ENCODE measurements around the gene CACNA1D.
A peak's percentile ranks its signal among the peaks of the same experiment; 100 is the strongest.

The CACNA1D gene

DNA sequence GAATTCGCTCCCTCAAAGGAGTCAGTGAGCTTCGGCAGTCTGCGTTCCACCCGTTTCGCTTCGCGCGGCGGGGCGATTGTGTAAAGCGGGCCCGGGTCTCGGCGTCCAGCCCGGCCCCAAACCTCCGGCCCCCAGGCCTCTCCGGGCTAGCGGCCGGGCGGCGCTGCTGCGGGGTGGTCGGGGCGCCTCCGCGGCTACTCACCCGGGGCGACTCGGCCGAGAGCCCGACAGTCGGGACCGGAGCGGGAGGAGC lies 351.4 kb downstream of the CACNA1D start:
- peak overlapping the region; percentile 83 for H3K4me3 ChIP-seq
- no peak for DNase-seq (ENCODE audit: low spot score)
- H3K27ac ChIP-seq, result peak overlapping the region; percentile 3 to 34
- TF ChIP-seq CTCF (IDR thresholded peaks at IDR 0.05), result no peak

DNA sequence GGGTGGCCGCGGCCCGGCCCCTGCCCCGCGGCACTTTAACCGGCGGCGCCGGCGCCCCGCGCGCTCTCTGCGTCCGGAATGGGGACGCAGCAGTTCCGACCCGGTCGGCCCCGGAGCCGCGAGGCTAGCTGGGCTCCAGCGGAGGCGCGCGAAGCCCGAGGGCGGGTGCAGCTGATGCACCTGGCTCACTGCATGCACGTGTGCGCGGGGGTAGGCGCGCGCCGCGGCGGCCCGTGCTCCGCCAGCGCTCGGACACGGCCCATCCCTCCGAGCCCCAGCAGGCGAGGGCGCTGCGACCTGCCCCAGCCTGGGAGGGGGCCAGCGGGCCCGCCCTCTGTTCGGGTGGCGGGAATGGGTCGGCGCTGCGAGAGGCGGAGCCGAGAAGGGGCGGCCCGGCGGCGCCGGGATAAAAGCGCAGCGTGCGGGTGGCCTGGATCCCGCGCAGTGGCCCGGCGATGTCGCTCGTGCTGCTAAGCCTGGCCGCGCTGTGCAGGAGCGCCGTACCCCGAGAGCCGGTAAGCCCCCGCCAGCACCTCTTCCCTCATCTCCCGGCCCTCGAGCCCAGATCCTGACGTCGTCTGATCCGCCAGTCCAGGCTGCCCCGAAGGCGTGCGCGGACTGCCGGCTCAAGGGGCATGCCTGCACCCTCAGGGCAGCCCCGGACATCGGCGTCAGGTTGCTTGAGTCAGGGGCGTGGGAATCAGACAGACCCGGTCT lies 351.9 kb downstream of the CACNA1D start, which contains the start of the genes CHDH and IL17RB:
Gene CHDH, minus strand, starts transcription at position 286 of the 717 bp plus-strand sequence. CDS start 22,411 bp downstream, outside the sequence.
Gene IL17RB, plus strand, starts transcription at position 435 of the 717 bp plus-strand sequence. Its CDS starts 21 bp downstream, at position 456.
- no peak for DNase-seq (ENCODE audit: low spot score)
- H3K4me3 ChIP-seq, result peak within 1 kb of the TSS; percentile 83
- H3K27ac ChIP-seq, result peak within 1 kb of the TSS; percentile 3 to 34
- TF ChIP-seq CTCF (IDR thresholded peaks at IDR 0.05), result no peak

DNA sequence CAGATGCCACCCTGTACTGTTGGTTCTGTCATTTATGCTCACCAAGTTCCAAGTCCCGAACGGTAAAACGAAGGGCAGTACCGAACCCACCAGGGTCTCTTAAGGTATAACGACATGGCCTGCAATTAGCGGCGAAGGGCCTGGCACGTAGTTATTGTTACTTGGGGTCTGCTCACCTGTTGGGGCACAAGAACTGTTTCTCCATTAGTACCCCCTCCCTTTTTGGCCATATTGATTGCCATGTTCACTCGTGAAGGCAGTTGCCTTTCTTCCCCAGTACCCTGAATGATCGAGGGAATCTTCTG lies 352.4 kb downstream of the CACNA1D start:
- H3K27ac ChIP-seq, result no peak overlapping the region
- no peak for DNase-seq (ENCODE audit: low spot score)
- TF ChIP-seq CTCF (IDR thresholded peaks at IDR 0.05), result no peak
- peak overlapping the region; percentile 83 for H3K4me3 ChIP-seq

GRCh38 chr3:53849916-53850315 lies 355.5 kb downstream of the CACNA1D start:
- no peak for DNase-seq (ENCODE audit: low spot score)
- no peak overlapping the region for H3K4me3 ChIP-seq
- no peak for TF ChIP-seq CTCF (IDR thresholded peaks at IDR 0.05)

DNA sequence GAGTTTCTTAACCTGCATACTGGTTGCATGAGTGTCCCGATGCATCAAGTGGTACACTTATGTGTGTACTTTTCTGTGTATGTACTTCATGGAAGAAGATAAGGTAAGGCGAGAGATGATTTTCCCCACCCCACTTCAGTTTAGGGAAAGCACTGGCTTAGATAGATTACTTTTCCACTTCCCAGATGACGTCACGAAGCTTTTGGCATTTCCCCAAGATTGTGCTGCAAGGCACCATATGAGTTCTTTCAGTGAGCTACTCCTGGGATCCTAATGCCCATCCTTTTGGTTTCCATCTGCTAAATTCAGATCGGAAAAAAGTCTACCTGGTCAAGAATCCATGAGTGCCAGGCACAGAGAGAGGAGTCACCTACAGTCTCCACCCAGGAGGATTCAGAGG lies 356.5 kb downstream of the CACNA1D start:
- Histone ChIP-seq H3K4me3 (no peak overlapping the region), H3K27ac (no peak overlapping the region)
- no peak for TF ChIP-seq CTCF (IDR thresholded peaks at IDR 0.05)
- no peak for DNase-seq (ENCODE audit: low spot score)

More at GRCh38 chr3:53849916-53850315, 355.5 kb downstream of the CACNA1D start:
- no peak overlapping the region for H3K27ac ChIP-seq

- DNase-seq (ENCODE audit: low spot score), result no peak
- no peak for TF ChIP-seq CTCF (IDR thresholded peaks at IDR 0.05)
- Histone ChIP-seq H3K4me3 (no peak overlapping the region), H3K27ac (no peak overlapping the region)
Observed at GRCh38 chr3:53856964-53857363, 362.6 kb downstream of the CACNA1D start.

DNA sequence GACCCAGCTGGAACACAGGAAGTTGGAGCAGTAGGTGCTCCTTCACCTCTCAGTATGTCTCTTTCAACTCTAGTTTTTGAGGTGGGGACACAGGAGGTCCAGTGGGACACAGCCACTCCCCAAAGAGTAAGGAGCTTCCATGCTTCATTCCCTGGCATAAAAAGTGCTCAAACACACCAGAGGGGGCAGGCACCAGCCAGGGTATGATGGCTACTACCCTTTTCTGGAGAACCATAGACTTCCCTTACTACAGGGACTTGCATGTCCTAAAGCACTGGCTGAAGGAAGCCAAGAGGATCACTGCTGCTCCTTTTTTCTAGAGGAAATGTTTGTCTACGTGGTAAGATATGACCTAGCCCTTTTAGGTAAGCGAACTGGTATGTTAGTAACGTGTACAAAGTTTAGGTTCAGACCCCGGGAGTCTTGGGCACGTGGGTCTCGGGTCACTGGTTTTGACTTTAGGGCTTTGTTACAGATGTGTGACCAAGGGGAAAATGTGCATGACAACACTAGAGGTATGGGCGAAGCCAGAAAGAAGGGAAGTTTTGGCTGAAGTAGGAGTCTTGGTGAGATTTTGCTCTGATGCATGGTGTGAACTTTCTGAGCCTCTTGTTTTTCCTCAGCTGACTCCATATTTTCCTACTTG lies 363.8 kb downstream of the CACNA1D start:
- H3K27ac ChIP-seq, result no peak overlapping the region
- TF ChIP-seq CTCF (IDR thresholded peaks at IDR 0.05), result no peak
- no peak for DNase-seq (ENCODE audit: low spot score)

More for the DNA sequence above, 363.8 kb downstream of the CACNA1D start:
- H3K4me3 ChIP-seq, result no peak overlapping the region

All from coronary artery (tissue), 2 donors.